ENCODE data around the gene MATN1. TPM values are rescaled to one million over a fixed set of nuclear protein-coding genes. Genes with fewer than 3 reads are reported as not detected.
"Not testable (repeated sequence)": the region's sequence is repeated elsewhere in the genome, so short reads cannot be mapped to it uniquely, and the experiment has no call there.

The MATN1 gene
- total RNA-seq, 2 donors from 2014 or later, result 1.5 TPM; not detected in 1

GRCh38 chr1:30768159-30768829 is 44.9 kb upstream of the MATN1 start:
- Histone ChIP-seq H3K9me3 (no peaks in the 10 kb centered on the region), H3K36me3 (no peaks in the 10 kb centered on the region), H3K4me1 (ENCODE audit: control insufficient read depth in 1 of 2, low read depth in 2 of 2) (peaks cover 13 to 31% of the 10 kb centered on the region in 2 donors), H3K27me3 (replicated peaks; ENCODE audit: insufficient read depth) (no peaks in the 10 kb centered on the region), H3K4me3 (no peak overlapping the region), H3K27ac (no peak overlapping the region)
- ATAC-seq (ENCODE audit: insufficient number of reproducible peaks, low FRiP score, low read depth) (no peak), DNase-seq (ENCODE audit: low spot score) (no peak)
- TF ChIP-seq, protein P1, sequence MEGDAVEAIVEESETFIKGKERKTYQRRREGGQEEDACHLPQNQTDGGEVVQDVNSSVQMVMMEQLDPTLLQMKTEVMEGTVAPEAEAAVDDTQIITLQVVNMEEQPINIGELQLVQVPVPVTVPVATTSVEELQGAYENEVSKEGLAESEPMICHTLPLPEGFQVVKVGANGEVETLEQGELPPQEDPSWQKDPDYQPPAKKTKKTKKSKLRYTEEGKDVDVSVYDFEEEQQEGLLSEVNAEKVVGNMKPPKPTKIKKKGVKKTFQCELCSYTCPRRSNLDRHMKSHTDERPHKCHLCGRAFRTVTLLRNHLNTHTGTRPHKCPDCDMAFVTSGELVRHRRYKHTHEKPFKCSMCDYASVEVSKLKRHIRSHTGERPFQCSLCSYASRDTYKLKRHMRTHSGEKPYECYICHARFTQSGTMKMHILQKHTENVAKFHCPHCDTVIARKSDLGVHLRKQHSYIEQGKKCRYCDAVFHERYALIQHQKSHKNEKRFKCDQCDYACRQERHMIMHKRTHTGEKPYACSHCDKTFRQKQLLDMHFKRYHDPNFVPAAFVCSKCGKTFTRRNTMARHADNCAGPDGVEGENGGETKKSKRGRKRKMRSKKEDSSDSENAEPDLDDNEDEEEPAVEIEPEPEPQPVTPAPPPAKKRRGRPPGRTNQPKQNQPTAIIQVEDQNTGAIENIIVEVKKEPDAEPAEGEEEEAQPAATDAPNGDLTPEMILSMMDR (IDR thresholded peaks at IDR 0.05), result no peak

DNA sequence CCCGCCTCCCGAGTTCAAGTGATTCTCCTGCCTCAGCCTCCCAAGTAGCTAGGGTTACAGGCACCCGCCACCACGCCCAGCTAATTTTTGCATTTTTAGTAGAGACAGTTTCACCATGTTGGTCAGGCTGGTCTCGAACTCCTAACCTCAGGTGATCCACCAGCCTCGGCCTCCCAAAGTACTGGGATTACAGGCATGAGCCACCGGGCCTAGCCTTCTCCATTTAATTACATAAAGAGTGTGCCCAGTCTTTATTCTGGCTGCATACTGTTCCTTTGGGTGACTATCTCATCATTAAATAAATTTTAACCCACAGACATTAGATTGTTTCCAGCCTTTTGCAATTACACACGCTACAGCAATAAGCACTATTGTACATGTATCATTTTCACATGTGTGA is 43.6 kb upstream of the MATN1 start:
- H3K36me3 ChIP-seq, result not testable (repeated sequence)

DNA sequence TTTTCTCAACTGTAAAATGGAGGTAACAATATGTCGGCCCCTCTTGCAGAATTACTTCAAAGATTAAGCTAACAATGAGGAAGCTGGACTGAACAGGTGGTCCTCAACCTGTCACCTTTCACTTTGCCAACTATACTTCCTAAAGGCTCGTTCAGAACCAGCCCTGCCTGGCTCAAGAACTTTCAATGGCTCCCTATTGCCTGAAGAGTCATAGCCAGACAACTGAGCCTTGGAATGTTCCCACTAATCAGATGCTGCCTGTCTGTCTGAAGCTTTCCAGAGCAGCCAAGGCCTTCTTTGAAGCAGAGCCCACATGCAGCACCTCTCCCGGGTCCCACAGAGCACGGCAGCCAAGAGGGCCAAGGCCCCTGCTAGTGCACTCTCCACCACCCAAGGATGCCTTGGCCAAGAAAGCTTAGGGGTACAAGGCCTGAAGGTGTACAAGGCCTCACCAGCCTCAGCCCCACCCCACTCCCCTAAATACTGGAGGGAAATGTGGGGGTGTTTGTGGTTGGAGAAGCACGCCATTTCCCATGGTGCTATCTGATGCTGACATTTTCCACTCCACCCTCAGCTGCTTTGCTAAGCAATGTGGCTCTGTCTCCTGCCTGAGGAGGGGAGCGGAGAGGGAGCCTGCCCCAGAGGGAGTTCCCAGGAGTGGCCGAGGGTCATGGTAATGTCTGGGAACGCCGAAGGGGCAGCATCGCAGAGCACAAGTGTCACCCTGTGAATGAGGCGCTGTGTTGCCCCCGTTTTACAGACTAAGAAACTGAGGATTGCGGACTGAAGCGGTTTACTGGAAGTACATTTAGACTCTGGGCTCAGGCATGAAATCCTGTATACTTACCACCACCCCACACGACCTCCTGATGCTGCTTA is 42.4 kb upstream of the MATN1 start:
- TF ChIP-seq, protein P1 (IDR thresholded peaks at IDR 0.05), result no peak
- Histone ChIP-seq H3K4me3 (no peak overlapping the region), H3K4me1 (ENCODE audit: control insufficient read depth in 1 of 2, low read depth in 2 of 2) (peaks cover 17 to 49% of the 10 kb centered on the region in 2 donors), H3K9me3 (no peaks in the 10 kb centered on the region), H3K36me3 (no peaks in the 10 kb centered on the region), H3K27ac (no peak overlapping the region), H3K27me3 (replicated peaks; ENCODE audit: insufficient read depth) (no peaks in the 10 kb centered on the region)
- no peak for ATAC-seq (ENCODE audit: insufficient number of reproducible peaks, low FRiP score, low read depth)
- no peak for DNase-seq (ENCODE audit: low spot score)

More for the DNA sequence above, 43.6 kb upstream of the MATN1 start:
- not testable (repeated sequence) for H3K4me3 ChIP-seq; ATAC-seq (ENCODE audit: insufficient number of reproducible peaks, low FRiP score, low read depth); DNase-seq (ENCODE audit: low spot score); H3K27ac ChIP-seq; H3K27me3 ChIP-seq (replicated peaks; ENCODE audit: insufficient read depth); H3K9me3 ChIP-seq
- H3K4me1 ChIP-seq (ENCODE audit: control insufficient read depth in 1 of 2, low read depth in 2 of 2), result peaks cover 16 to 44% of the 10 kb centered on the region in 2 donors

- H3K27me3 ChIP-seq (replicated peaks; ENCODE audit: insufficient read depth), result no peaks in the 10 kb centered on the region
- TF ChIP-seq, protein P1 (IDR thresholded peaks at IDR 0.05), result no peak
- H3K4me1 ChIP-seq (ENCODE audit: control insufficient read depth in 1 of 2, low read depth in 2 of 2), result peaks cover 13 to 42% of the 10 kb centered on the region in 2 donors
Observed at GRCh38 chr1:30764939-30765555, 41.7 kb upstream of the MATN1 start.

DNA sequence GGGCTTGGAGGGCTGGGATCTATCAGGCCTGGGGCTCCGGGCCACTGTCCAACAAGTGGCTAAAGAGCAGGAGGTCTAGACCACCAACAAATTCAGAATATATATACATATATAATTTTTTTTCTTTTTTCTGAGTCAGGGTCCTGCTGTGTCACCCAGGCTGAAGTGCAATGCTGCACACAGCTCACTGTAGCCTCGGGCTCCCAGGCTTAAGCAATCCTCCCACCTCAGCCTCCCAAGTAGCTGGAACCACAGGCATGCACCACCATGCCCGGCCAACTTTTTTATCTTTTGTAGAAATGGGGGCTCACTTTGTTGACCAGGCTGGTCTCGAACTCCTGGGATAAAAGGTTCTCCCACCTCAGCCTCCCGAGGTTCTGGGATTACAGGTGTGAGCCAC is 41.0 kb upstream of the MATN1 start:
- Histone ChIP-seq H3K27ac (peak overlapping the region; percentile 59 to 81), H3K36me3 (no peaks in the 10 kb centered on the region), H3K27me3 (replicated peaks; ENCODE audit: insufficient read depth) (no peaks in the 10 kb centered on the region), H3K9me3 (no peaks in the 10 kb centered on the region), H3K4me3 (no peak overlapping the region), H3K4me1 (ENCODE audit: control insufficient read depth in 1 of 2, low read depth in 2 of 2) (peaks cover 13 to 35% of the 10 kb centered on the region in 2 donors)
- DNase-seq (ENCODE audit: low spot score) (no peak), ATAC-seq (ENCODE audit: insufficient number of reproducible peaks, low FRiP score, low read depth) (no peak)
- TF ChIP-seq, protein P1 (IDR thresholded peaks at IDR 0.05), result no peak

More at GRCh38 chr1:30764939-30765555, 41.7 kb upstream of the MATN1 start:
- DNase-seq (ENCODE audit: low spot score) (no peak), ATAC-seq (ENCODE audit: insufficient number of reproducible peaks, low FRiP score, low read depth) (no peak)
- Histone ChIP-seq H3K36me3 (no peaks in the 10 kb centered on the region), H3K9me3 (no peaks in the 10 kb centered on the region), H3K4me3 (no peak overlapping the region), H3K27ac (no peak overlapping the region)
